Fibroblast of lung (primary cell): ENCODE results near the gene RARG. TPM values are rescaled to one million over a fixed set of nuclear protein-coding genes. Genes with fewer than 3 reads are reported as not detected.
"Not testable (repeated sequence)": the region's sequence is repeated elsewhere in the genome, so short reads cannot be mapped to it uniquely, and the experiment has no call there.

ENCODE experiments used
- DNase-seq, 2 donors: peaks; one replicate each; pipeline versions ENCODE4 v3.0.0 to v3.0.0-alpha.2; 2010; ENCODE audit warnings: low read depth in 2 of 2
- H2AFZ ChIP-seq: 2 replicates; pipeline ENCODE4 v1.5.1; 2012; ENCODE audit warnings: low read length, control low read depth, inconsistent platforms
- H3K27ac ChIP-seq: 2 replicates; pipeline ENCODE4 v1.5.1; 2011; ENCODE audit warnings: low read length, control low read depth; ENCODE audit not compliant: insufficient read depth
- H3K27me3 ChIP-seq: 2 replicates; pipeline ENCODE4 v1.5.1; 2011; ENCODE audit warnings: mild to moderate bottlenecking, low read length; ENCODE audit not compliant: control insufficient read depth, insufficient read depth
- H3K36me3 ChIP-seq: 2 replicates; pipeline ENCODE4 v1.5.1; 2011; ENCODE audit warnings: low read length; ENCODE audit not compliant: control insufficient read depth, insufficient read depth
- H3K4me1 ChIP-seq: 2 replicates; pipeline ENCODE4 v1.5.1; 2011; ENCODE audit warnings: low read length; ENCODE audit not compliant: control insufficient read depth, insufficient read depth; ENCODE audit errors: extremely low read depth
- H3K4me2 ChIP-seq: 2 replicates; pipeline ENCODE4 v1.5.1; 2011; ENCODE audit warnings: low read length, control low read depth; ENCODE audit not compliant: insufficient read depth; ENCODE audit errors: extremely low read depth
- H3K4me3 ChIP-seq, 4 experiments: fragments of 200-600 bp in 1 of 4; sonication (generic) in 1 of 4; replicated peaks in 1 of 4; 2 replicates each; pipeline ENCODE4 v1.5.1; 2011 to 2016; ENCODE audit warnings: low read length in 4 of 4, low read depth in 3 of 4, mild to moderate bottlenecking in 3 of 4, control low read depth in 2 of 4, inconsistent platforms in 1 of 4, mixed read lengths in 1 of 4; ENCODE audit not compliant: insufficient read depth in 1 of 4; ENCODE audit errors: control extremely low read depth in 1 of 4
- H3K79me2 ChIP-seq: 2 replicates; pipeline ENCODE4 v1.5.1; 2012; ENCODE audit warnings: mild to moderate bottlenecking, low read length, inconsistent platforms; ENCODE audit not compliant: control insufficient read depth, insufficient read depth
- H3K9ac ChIP-seq: 2 replicates; pipeline ENCODE4 v1.5.1; 2011; ENCODE audit warnings: mild to moderate bottlenecking, low read length, control low read depth; ENCODE audit not compliant: insufficient read depth
- H3K9me3 ChIP-seq: 2 replicates; pipeline ENCODE4 v1.5.1; 2012; ENCODE audit warnings: low read depth, low read length; ENCODE audit not compliant: control insufficient read depth, insufficient read depth
- H4K20me1 ChIP-seq: 2 replicates; pipeline ENCODE4 v1.5.1; 2011; ENCODE audit warnings: low read length; ENCODE audit not compliant: control insufficient read depth, insufficient read depth; ENCODE audit errors: extremely low read depth
- EZH2 ChIP-seq: IDR thresholded peaks from 2 replicates; pipeline ENCODE4 v1.5.1; 2012; ENCODE audit warnings: low read length, control low read depth, mild to moderate bottlenecking; ENCODE audit errors: missing control alignments
- polyA plus RNA-seq, 2 donors: library from polyadenylated mRNA; depleted of rRNA in 1 of 2; stranded (reverse) in 1 of 2; unstranded in 1 of 2; fragments of >200 nt; gene quantifications; 2 replicates each; pipeline ENCODE4 v1.2.1, GENCODE V29; 2011 to 2012; ENCODE audit warnings: missing spikeins in 1 of 2
- total RNA-seq: library from RNA; depleted of rRNA; stranded (reverse); fragments of >200 nt; gene quantifications from 2 replicates; pipeline ENCODE4 v1.2.1, GENCODE V29; 2014
- TF ChIP-seq, protein P1 (sequence below), 2 donors: IDR thresholded peaks in 1 of 2; conservative IDR thresholded peaks in 1 of 2; 1 replicate in 1 of 2; 2 replicates in 1 of 2; pipeline ENCODE4 v1.5.1; 2011 to 2012; ENCODE audit warnings: low read length in 2 of 2, control low read depth in 1 of 2, inconsistent platforms in 1 of 2, low read depth in 1 of 2, mild to moderate bottlenecking in 1 of 2

Gene RARG
- total and polyA plus RNA-seq, 2 donors (not counting 1 experiment from before 2014, with no cell fraction given) = 30.4 to 51.4 TPM

DNA sequence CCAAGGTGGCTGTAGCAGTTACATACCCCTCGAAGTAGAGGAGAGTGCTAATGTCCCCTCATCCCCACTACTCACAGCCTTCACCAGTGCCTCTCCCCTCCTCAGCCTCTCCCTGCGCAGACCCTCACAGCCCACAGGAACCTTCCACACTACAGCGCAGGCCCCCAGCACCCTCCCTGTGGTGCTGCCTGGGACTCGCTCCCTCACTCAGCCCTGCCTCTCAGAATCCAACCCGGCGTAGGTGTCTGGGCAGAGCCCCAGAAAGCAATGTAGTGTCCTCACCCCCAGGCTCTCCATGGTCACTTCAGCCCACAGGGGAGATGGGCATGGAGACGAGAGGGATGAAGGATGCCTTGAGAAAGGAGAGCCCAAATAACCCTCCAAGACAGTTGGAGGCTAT lies 62.4 kb downstream of the RARG start:
- Histone ChIP-seq H3K9ac (no peak overlapping the region), H3K36me3 (peaks cover 4% of the 10 kb centered on the region), H3K9me3 (no peaks in the 10 kb centered on the region), H3K4me3 (no peak overlapping the region), H3K79me2 (no peaks in the 10 kb centered on the region), H3K4me1 (peaks cover 13% of the 10 kb centered on the region), H2AFZ (no peak overlapping the region), H4K20me1 (no peaks in the 10 kb centered on the region), H3K4me2 (no peak overlapping the region), H3K27me3 (no peaks in the 10 kb centered on the region), H3K27ac (no peak overlapping the region)
- no peak for DNase-seq
- TF ChIP-seq EZH2 = no peak
- TF ChIP-seq, protein P1, sequence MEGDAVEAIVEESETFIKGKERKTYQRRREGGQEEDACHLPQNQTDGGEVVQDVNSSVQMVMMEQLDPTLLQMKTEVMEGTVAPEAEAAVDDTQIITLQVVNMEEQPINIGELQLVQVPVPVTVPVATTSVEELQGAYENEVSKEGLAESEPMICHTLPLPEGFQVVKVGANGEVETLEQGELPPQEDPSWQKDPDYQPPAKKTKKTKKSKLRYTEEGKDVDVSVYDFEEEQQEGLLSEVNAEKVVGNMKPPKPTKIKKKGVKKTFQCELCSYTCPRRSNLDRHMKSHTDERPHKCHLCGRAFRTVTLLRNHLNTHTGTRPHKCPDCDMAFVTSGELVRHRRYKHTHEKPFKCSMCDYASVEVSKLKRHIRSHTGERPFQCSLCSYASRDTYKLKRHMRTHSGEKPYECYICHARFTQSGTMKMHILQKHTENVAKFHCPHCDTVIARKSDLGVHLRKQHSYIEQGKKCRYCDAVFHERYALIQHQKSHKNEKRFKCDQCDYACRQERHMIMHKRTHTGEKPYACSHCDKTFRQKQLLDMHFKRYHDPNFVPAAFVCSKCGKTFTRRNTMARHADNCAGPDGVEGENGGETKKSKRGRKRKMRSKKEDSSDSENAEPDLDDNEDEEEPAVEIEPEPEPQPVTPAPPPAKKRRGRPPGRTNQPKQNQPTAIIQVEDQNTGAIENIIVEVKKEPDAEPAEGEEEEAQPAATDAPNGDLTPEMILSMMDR (conservative IDR thresholded peaks at IDR 0.05 in 1 of 2, IDR thresholded peaks at IDR 0.05 in 1 of 2; ENCODE audit: low read depth in 1 of 2, low read length in 2 of 2) = no peak

DNA sequence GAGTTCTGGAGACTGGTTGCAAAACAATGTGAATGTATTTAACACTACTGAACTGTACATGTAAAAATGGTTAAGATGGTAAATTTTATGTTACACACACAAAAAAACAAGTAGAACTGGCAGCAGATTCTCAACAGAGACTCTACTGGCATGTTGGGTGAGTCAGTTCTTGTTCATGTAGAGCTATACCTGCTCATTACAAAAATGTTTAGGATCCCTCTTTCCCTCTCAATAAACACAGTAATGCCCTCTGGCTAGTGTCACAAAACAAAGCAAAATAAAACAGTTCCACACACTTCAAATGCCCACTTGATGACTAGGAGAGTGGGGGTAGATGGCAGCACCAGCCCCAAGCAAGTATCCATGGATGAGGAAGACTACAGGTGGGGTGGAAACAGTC lies 65.2 kb downstream of the RARG start:
- Histone ChIP-seq H3K9me3 (no peaks in the 10 kb centered on the region), H3K4me1 (peaks cover 6% of the 10 kb centered on the region), H3K9ac (no peak overlapping the region), H3K4me3 (no peak overlapping the region), H3K27ac (no peak overlapping the region), H3K36me3 (peaks cover 4% of the 10 kb centered on the region), H3K27me3 (no peaks in the 10 kb centered on the region), H2AFZ (no peak overlapping the region), H4K20me1 (no peaks in the 10 kb centered on the region), H3K4me2 (no peak overlapping the region), H3K79me2 (no peaks in the 10 kb centered on the region)
- no peak for DNase-seq
- TF ChIP-seq, protein P1 (conservative IDR thresholded peaks at IDR 0.05 in 1 of 2, IDR thresholded peaks at IDR 0.05 in 1 of 2; ENCODE audit: low read depth in 1 of 2, low read length in 2 of 2) = no peak
- TF ChIP-seq EZH2 = no peak

DNA sequence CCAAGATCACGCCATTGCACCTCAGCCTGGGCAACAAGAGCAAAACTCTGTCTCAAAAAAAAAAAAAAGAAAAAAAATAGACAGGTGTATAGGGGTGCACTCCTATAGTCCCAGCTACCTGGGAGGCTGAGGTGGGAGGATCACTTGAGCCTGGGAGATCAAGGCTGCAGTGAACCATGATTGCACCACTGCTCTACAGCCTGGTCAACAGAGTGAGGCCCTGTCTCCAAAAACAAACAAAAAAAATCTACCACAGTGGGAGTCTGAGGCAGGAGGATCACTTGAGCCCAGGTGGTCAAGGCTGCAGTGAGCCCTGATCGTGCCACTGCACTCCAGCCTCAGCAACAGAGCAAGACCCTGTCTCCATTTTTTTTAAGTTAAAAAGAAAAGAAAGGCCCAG lies 69.0 kb downstream of the RARG start:
- DNase-seq, H3K4me3 ChIP-seq, H3K36me3 ChIP-seq, H3K27ac ChIP-seq, H3K4me2 ChIP-seq, H3K79me2 ChIP-seq, H3K4me1 ChIP-seq, H3K9me3 ChIP-seq, H2AFZ ChIP-seq, H3K9ac ChIP-seq, H4K20me1 ChIP-seq, H3K27me3 ChIP-seq: not testable (repeated sequence)
